Neural crest cell (in vitro differentiated cells): ENCODE measurements around the gene LPXN. TPM values are rescaled to one million over a fixed set of nuclear protein-coding genes. Genes with fewer than 3 reads are reported as not detected.

Experiments
- DNase-seq: peaks from one replicate; pipeline ENCODE4 v3.0.0; 2021; ENCODE audit warnings: low read depth, mixed read lengths, low spot score
- H3K27ac Mint-ChIP-seq: one replicate; pipeline ENCODE4 v1.8.0; 2021; ENCODE audit warnings: mild to moderate bottlenecking, mixed read lengths; ENCODE audit not compliant: unreplicated experiment
- H3K27me3 Mint-ChIP-seq: 2 replicates; pipeline ENCODE4 v1.8.0; 2021; ENCODE audit warnings: low read depth, mild to moderate bottlenecking, mixed read lengths
- H3K36me3 Mint-ChIP-seq: 2 replicates; pipeline ENCODE4 v1.8.0; 2021; ENCODE audit warnings: low read depth, mild to moderate bottlenecking, mixed read lengths
- H3K4me1 Mint-ChIP-seq: 2 replicates; pipeline ENCODE4 v1.8.0; 2021; ENCODE audit warnings: mixed read lengths
- H3K4me3 Mint-ChIP-seq: one replicate; pipeline ENCODE4 v1.8.0; 2021; ENCODE audit warnings: mild to moderate bottlenecking, mixed read lengths
- H3K9me3 Mint-ChIP-seq: 2 replicates; pipeline ENCODE4 v1.8.0; 2021; ENCODE audit warnings: mixed read lengths
- CTCF ChIP-seq: fragments of 200-600 bp; sonication (generic); conservative IDR thresholded peaks from 2 replicates; pipeline ENCODE4 v1.5.0; 2021; ENCODE audit warnings: antibody characterized with exemption, mild to moderate bottlenecking
- long read RNA-seq: library from polyadenylated mRNA; unstranded; transcript quantifications from one replicate; pipeline ENCODE4 v2.0.0, GENCODE V29; 2020
- total RNA-seq: library from RNA; stranded (reverse); gene quantifications from 2 replicates; pipeline ENCODE4 v1.2.1, GENCODE V29; 2021

LPXN gene
- 2.9 and 3.1 TPM in 2 replicates for total RNA-seq
- long read RNA-seq, partial matches to known transcripts, result 0 of 3 reads
- long read RNA-seq, other reads (novel, unspliced or antisense), result 2 of 3 reads

DNA sequence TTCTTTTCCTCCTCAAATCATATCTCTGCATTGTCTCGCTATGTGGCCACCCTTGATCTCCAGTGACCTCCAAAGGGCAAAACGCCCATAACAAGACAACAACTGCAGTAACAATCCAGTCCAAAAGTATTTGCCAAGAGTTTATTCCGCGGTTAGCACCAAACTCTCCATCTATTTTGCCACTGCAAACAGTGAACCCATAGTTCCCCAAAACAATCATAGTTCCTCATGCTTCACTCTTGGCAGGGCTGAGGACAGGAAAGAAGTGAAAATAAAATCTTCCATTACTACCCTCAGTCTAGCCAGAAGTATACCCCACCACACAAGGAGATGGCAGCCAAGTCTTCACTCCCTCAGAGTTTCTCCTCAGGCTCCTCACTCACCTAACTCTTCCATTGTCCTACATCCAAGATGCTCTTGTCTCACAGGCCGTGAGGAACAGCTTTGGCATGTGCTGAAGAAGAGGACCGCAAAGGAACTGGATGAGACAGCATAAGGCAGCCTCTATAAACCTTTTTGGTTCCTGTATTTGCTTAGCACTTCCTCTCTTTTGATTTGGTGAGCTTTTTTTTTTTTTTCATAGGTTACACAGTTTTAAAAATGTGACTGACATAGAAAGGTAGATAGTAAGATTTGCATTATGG, at the start of gene LPXN:
Gene LPXN, minus strand, starts transcription at position 480 of the 644 bp plus-strand sequence. Its CDS starts 84 bp downstream, at position 396.
- Mint-ChIP-seq H3K4me1 (peaks cover 23% of the 10 kb centered on the region), H3K36me3 (no peaks in the 10 kb centered on the region), H3K27me3 (peaks cover 3% of the 10 kb centered on the region), H3K4me3 (peak within 1 kb of the TSS; percentile 100), H3K27ac (no peak within 1 kb of the TSS), H3K9me3 (no peaks in the 10 kb centered on the region)
- no peak for DNase-seq
- TF ChIP-seq CTCF, result no peak

GRCh38 chr11:58625086-58625485, 49.4 kb upstream of the LPXN start:
- H3K27me3 Mint-ChIP-seq, result no peaks in the 10 kb centered on the region
- DNase-seq, result no peak
- peaks cover 25% of the 10 kb centered on the region for H3K36me3 Mint-ChIP-seq
- no peak for TF ChIP-seq CTCF
- H3K27ac Mint-ChIP-seq, result no peak overlapping the region
- no peaks in the 10 kb centered on the region for H3K9me3 Mint-ChIP-seq
- H3K4me3 Mint-ChIP-seq, result no peak overlapping the region
- no peaks in the 10 kb centered on the region for H3K4me1 Mint-ChIP-seq

GRCh38 chr11:58622344-58622743, 46.7 kb upstream of the LPXN start, which contains the start of gene CNTF:
CNTF (plus strand) TSS chr11:58622665; CDS start chr11:58622753, 88 bp downstream.
- TF ChIP-seq CTCF, result no peak
- Mint-ChIP-seq H3K9me3 (no peaks in the 10 kb centered on the region), H3K27me3 (no peaks in the 10 kb centered on the region), H3K4me1 (no peaks in the 10 kb centered on the region), H3K27ac (peak within 1 kb of the TSS; percentile 58), H3K36me3 (peaks cover 23% of the 10 kb centered on the region), H3K4me3 (no peak within 1 kb of the TSS)
- DNase-seq, result no peak

GRCh38 chr11:58621586-58622262, 46.1 kb upstream of the LPXN start:
- Mint-ChIP-seq H3K36me3 (peaks cover 26% of the 10 kb centered on the region), H3K9me3 (no peaks in the 10 kb centered on the region), H3K4me1 (no peaks in the 10 kb centered on the region), H3K27ac (no peak overlapping the region), H3K4me3 (no peak overlapping the region), H3K27me3 (no peaks in the 10 kb centered on the region)
- DNase-seq, result no peak
- TF ChIP-seq CTCF, result no peak

DNA sequence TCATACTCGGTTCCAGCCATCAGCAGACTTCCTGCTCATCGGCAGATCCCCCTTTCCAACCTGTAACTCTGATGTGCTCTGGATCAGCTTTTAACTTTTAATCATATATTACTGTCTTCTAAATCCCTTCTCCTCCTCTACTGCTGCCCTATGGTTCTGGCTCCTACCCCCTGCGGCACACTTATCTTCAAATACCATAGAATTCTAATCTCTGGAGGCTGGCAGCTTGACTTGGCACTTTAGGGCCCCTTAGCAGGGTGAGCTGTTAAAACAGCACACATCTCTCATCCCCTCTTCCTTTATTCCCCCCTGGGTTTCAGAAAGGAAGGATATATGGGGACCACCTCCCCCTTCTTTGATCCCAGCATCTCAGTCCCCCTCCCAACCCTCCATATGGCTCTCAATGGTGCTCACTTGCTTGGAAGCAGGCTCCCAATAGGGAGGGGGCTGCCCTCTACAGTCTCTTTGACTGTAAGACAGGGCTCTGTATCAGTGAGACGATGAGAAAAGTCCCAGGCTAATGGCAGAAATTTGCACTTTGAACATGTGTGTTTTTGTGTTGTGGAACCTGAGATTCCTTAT, 42.4 kb upstream of the LPXN start:
- DNase-seq, result no peak
- no peaks in the 10 kb centered on the region for H3K4me1 Mint-ChIP-seq
- no peaks in the 10 kb centered on the region for H3K27me3 Mint-ChIP-seq
- TF ChIP-seq CTCF, result no peak
- peaks cover 28% of the 10 kb centered on the region for H3K36me3 Mint-ChIP-seq
- H3K4me3 Mint-ChIP-seq, result no peak overlapping the region
- H3K27ac Mint-ChIP-seq, result no peak overlapping the region
- H3K9me3 Mint-ChIP-seq, result no peaks in the 10 kb centered on the region
